H9 (cell line): ENCODE measurements around the gene SP3. TPM values are rescaled to one million over a fixed set of nuclear protein-coding genes. Genes with fewer than 3 reads are reported as not detected.

Source experiments
- DNase-seq: peaks from one replicate; pipeline ENCODE4 v3.0.0-alpha.2; 2017
- H2AFZ ChIP-seq: one replicate; pipeline ENCODE4 v1.6.1; 2013; ENCODE audit warnings: mild to moderate bottlenecking, low read length, control low read depth, moderate library complexity
- H2AK5ac ChIP-seq: 2 replicates; pipeline ENCODE4 v1.6.1; 2013; ENCODE audit warnings: low read length, control low read depth, mixed read lengths; ENCODE audit not compliant: insufficient read length
- H2BK120ac ChIP-seq: one replicate; pipeline ENCODE4 v1.6.1; 2013; ENCODE audit warnings: low read depth, mild to moderate bottlenecking, low read length, control low read depth, inconsistent platforms; ENCODE audit not compliant: poor library complexity, severe bottlenecking
- H2BK12ac ChIP-seq: 2 replicates; pipeline ENCODE4 v1.6.1; 2013; ENCODE audit warnings: low read length, control low read depth, mixed read lengths, low read depth; ENCODE audit not compliant: insufficient read length
- H2BK15ac ChIP-seq: 2 replicates; pipeline ENCODE4 v1.6.1; 2013; ENCODE audit warnings: low read depth, low read length, control low read depth
- H2BK20ac ChIP-seq: one replicate; pipeline ENCODE4 v1.6.1; 2013; ENCODE audit warnings: low read depth, mild to moderate bottlenecking, low read length, control low read depth, inconsistent platforms; ENCODE audit not compliant: poor library complexity, severe bottlenecking
- H2BK5ac ChIP-seq: 2 replicates; pipeline ENCODE4 v1.6.1; 2013; ENCODE audit warnings: low read length, control low read depth, mixed read lengths; ENCODE audit not compliant: insufficient read length
- H3K14ac ChIP-seq: 2 replicates; pipeline ENCODE4 v1.6.1; 2013; ENCODE audit warnings: low read length, control low read depth; ENCODE audit not compliant: insufficient read depth
- H3K18ac ChIP-seq: 2 replicates; pipeline ENCODE4 v1.6.1; 2013; ENCODE audit warnings: low read depth, mild to moderate bottlenecking, mixed read lengths, low read length, control low read depth; ENCODE audit not compliant: insufficient read length
- H3K23ac ChIP-seq: 2 replicates; pipeline ENCODE4 v1.6.1; 2013; ENCODE audit warnings: low read length, control low read depth, mixed read lengths, low read depth; ENCODE audit not compliant: insufficient read length
- H3K23me2 ChIP-seq: 2 replicates; pipeline ENCODE4 v1.6.1; 2013; ENCODE audit warnings: low read depth, mild to moderate bottlenecking, mixed read lengths, low read length, control low read depth; ENCODE audit not compliant: insufficient read length, poor library complexity, severe bottlenecking
- H3K27ac ChIP-seq: 2 replicates; pipeline ENCODE4 v1.5.1; 2013; ENCODE audit warnings: low read length, control low read depth, mixed read lengths, low read depth; ENCODE audit not compliant: insufficient read length
- H3K27me3 ChIP-seq: 2 replicates; pipeline ENCODE4 v1.6.1; 2013; ENCODE audit warnings: low read length, control low read depth, inconsistent platforms; ENCODE audit not compliant: insufficient read depth
- H3K4ac ChIP-seq: 2 replicates; pipeline ENCODE4 v1.6.1; 2013; ENCODE audit warnings: low read depth, mild to moderate bottlenecking, control low read depth, inconsistent platforms, low read length, moderate library complexity
- H3K4me1 ChIP-seq: 2 replicates; pipeline ENCODE4 v1.6.1; 2013; ENCODE audit warnings: low read length, control low read depth, inconsistent platforms; ENCODE audit not compliant: insufficient read depth
- H3K4me2 ChIP-seq: 2 replicates; pipeline ENCODE4 v1.6.1; 2013; ENCODE audit warnings: low read length, control low read depth, mixed read lengths; ENCODE audit not compliant: insufficient read length, insufficient read depth
- H3K56ac ChIP-seq: 2 replicates; pipeline ENCODE4 v1.6.1; 2013; ENCODE audit warnings: low read depth, mild to moderate bottlenecking, mixed read lengths, low read length, control low read depth; ENCODE audit not compliant: insufficient read length
- H3K79me1 ChIP-seq: 2 replicates; pipeline ENCODE4 v1.6.1; 2013; ENCODE audit warnings: low read depth, mild to moderate bottlenecking, moderate library complexity, low read length, control low read depth, inconsistent platforms; ENCODE audit not compliant: insufficient read depth, poor library complexity, severe bottlenecking
- H3K79me2 ChIP-seq: 2 replicates; pipeline ENCODE4 v1.6.1; 2013; ENCODE audit warnings: low read length, control low read depth, inconsistent platforms; ENCODE audit not compliant: insufficient read depth
- H3K9ac ChIP-seq: 2 replicates; pipeline ENCODE4 v1.6.1; 2013; ENCODE audit warnings: low read length, control low read depth, mixed read lengths; ENCODE audit not compliant: insufficient read length; ENCODE audit errors: extremely low read depth
- H3K9me3 ChIP-seq: one replicate; pipeline ENCODE4 v1.6.1; 2013; ENCODE audit warnings: low read depth, low read length, inconsistent platforms; ENCODE audit not compliant: control insufficient read depth
- H3T11ph ChIP-seq: one replicate; pipeline ENCODE4 v1.6.1; 2013; ENCODE audit warnings: mild to moderate bottlenecking, low read length, control low read depth, inconsistent platforms
- H4K20me1 ChIP-seq: one replicate; pipeline ENCODE4 v1.6.1; 2013; ENCODE audit not compliant: control insufficient read depth, insufficient read length, insufficient read depth
- H4K5ac ChIP-seq: 2 replicates; pipeline ENCODE4 v1.6.1; 2013; ENCODE audit warnings: low read depth, mild to moderate bottlenecking, mixed read lengths, low read length, control low read depth; ENCODE audit not compliant: insufficient read length
- H4K8ac ChIP-seq: replicated peaks from 2 replicates; pipeline ENCODE4 v1.6.1; 2013; ENCODE audit warnings: low read length, control low read depth, mixed read lengths, low read depth; ENCODE audit not compliant: insufficient read length
- H4K91ac ChIP-seq: 2 replicates; pipeline ENCODE4 v1.6.1; 2013; ENCODE audit warnings: low read depth, mild to moderate bottlenecking, moderate library complexity, mixed read lengths, low read length, control low read depth; ENCODE audit not compliant: insufficient read length
- H3K27ac Mint-ChIP-seq, 3 experiments: 2 replicates in 2 of 3; 3 replicates in 1 of 3; pipeline ENCODE4 v1.8.0; 2020 to 2021; ENCODE audit warnings: mixed read lengths in 3 of 3, mild to moderate bottlenecking in 1 of 3, moderate library complexity in 1 of 3
- H3K27me3 Mint-ChIP-seq: 2 replicates; pipeline ENCODE4 v1.8.0; 2021; ENCODE audit warnings: low read depth, mild to moderate bottlenecking, moderate library complexity, mixed read lengths
- H3K36me3 Mint-ChIP-seq, 3 experiments: 2 replicates in 2 of 3; 3 replicates in 1 of 3; pipeline ENCODE4 v1.8.0; 2020 to 2021; ENCODE audit warnings: low read depth in 3 of 3, mixed read lengths in 3 of 3; ENCODE audit not compliant: insufficient read depth in 1 of 3
- H3K4me1 Mint-ChIP-seq, 2 experiments: 2 replicates each; pipeline ENCODE4 v1.8.0; 2020; ENCODE audit warnings: mixed read lengths in 2 of 2
- H3K4me3 Mint-ChIP-seq, 2 experiments: 2 replicates in 1 of 2; 3 replicates in 1 of 2; pipeline ENCODE4 v1.8.0; 2020 to 2021; ENCODE audit warnings: mild to moderate bottlenecking in 2 of 2, mixed read lengths in 2 of 2, moderate library complexity in 1 of 2
- H3K9me3 Mint-ChIP-seq, 2 experiments: 2 replicates in 1 of 2; 3 replicates in 1 of 2; pipeline ENCODE4 v1.8.0; 2020; ENCODE audit warnings: mild to moderate bottlenecking in 2 of 2, mixed read lengths in 2 of 2, moderate library complexity in 1 of 2
- CTCF ChIP-seq: fragments of 200-600 bp; sonication (generic); conservative IDR thresholded peaks from 3 replicates; pipeline ENCODE4 v1.8.0; 2021; ENCODE audit warnings: antibody characterized with exemption, mild to moderate bottlenecking
- WGBS: extraction: QIAGEN DNeasy Blood & Tissue Kit; methylation state at CpG from one replicate; pipeline ENCODE4 v1.1.7; 2013; ENCODE audit warnings: missing lambda C conversion rate, low lambda C conversion rate, mixed read lengths; ENCODE audit not compliant: insufficient read length; ENCODE audit errors: extremely low coverage; 5-methylcytosine and 5-hydroxymethylcytosine counted together
- total RNA-seq: library from RNA; stranded (reverse); gene quantifications from 2 replicates; pipeline ENCODE4 v1.2.1, GENCODE V29; 2021

Gene SP3
- total RNA-seq, 1 experiment from 2014 or later = 86.3 TPM

DNA sequence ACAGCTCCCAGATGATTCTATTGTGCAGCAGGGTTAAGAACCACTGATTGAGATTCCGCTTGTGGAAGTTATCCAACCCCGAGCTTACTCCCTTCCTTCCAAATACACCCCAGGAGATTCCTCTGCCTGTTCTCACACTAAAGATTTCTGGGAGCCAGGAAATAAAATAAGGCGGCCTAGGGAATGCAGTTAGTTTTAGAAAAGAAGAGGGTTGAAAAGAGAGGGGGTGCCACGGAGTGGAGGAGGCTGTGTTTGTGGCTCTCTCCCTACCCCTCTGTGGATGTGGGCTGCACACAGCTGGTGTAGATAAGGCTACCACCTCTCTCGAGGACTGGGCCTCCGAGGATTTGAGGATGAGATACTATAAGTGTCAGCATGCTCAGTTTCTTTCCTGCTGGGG, 25.1 kb upstream of the SP3 start:
- Histone ChIP-seq H2BK15ac (no peak overlapping the region), H2BK5ac (no peak overlapping the region), H3K79me1 (no peaks in the 10 kb centered on the region), H3K27me3 (no peaks in the 10 kb centered on the region), H2AFZ (no peak overlapping the region), H3K27ac (no peak overlapping the region), H3K4me2 (no peak overlapping the region), H3K23ac (no peak overlapping the region), H3K56ac (no peak overlapping the region), H4K5ac (no peak overlapping the region), H4K20me1 (no peaks in the 10 kb centered on the region), H2BK120ac (no peak overlapping the region), H3K4ac (no peak overlapping the region), H3K18ac (no peak overlapping the region), H3T11ph (no peak overlapping the region), H3K14ac (no peak overlapping the region), H3K9me3 (no peaks in the 10 kb centered on the region), H3K9ac (no peak overlapping the region), H3K23me2 (no peaks in the 10 kb centered on the region), H4K8ac (no peak overlapping the region), H3K79me2 (no peaks in the 10 kb centered on the region), H4K91ac (no peak overlapping the region), H2BK20ac (no peak overlapping the region), H3K4me1 (no peaks in the 10 kb centered on the region), H2AK5ac (no peak overlapping the region), H2BK12ac (no peak overlapping the region)
- DNase-seq = no peak
- H3K36me3 Mint-ChIP-seq = no peaks in the 10 kb centered on the region
- H3K27ac Mint-ChIP-seq = peak overlapping the region in 1 of 3 experiments; percentile 24; a peak in 1 of 7 replicates
- TF ChIP-seq CTCF = no peak
- peaks cover 6% of the 10 kb centered on the region for H3K27me3 Mint-ChIP-seq
- no CpG with 5 or more reads among the region's 6 CpGs for WGBS
- peaks cover 0 to 3% of the 10 kb centered on the region in 2 experiments; a peak in 1 of 4 replicates for H3K4me1 Mint-ChIP-seq
- no peak overlapping the region for H3K4me3 Mint-ChIP-seq
- no peaks in the 10 kb centered on the region for H3K9me3 Mint-ChIP-seq
